ENCODE results near the gene ELF2.
"Not testable (repeated sequence)": the region's sequence is repeated elsewhere in the genome, so short reads cannot be mapped to it uniquely, and the experiment has no call there.

Gene ELF2

GRCh38 chr4:139167774-139168444 lies 9.1 kb downstream of the ELF2 start:
- Mint-ChIP-seq H3K9me3 (no peaks in the 10 kb centered on the region), H3K4me3 (no peak overlapping the region), H3K27ac (no peak overlapping the region), H3K4me1 (ENCODE audit: low read depth) (peaks cover 16% of the 10 kb centered on the region), H3K27me3 (no peaks in the 10 kb centered on the region), H3K36me3 (ENCODE audit: low read depth) (no peaks in the 10 kb centered on the region)
- DNase-seq = no peak

- H3K4me1 Mint-ChIP-seq (ENCODE audit: low read depth) = peaks cover 7% of the 10 kb centered on the region
- H3K27ac Mint-ChIP-seq = no peak overlapping the region
- DNase-seq = no peak
- H3K36me3 Mint-ChIP-seq (ENCODE audit: low read depth) = no peaks in the 10 kb centered on the region
- no peaks in the 10 kb centered on the region for H3K27me3 Mint-ChIP-seq
- no peak overlapping the region for H3K4me3 Mint-ChIP-seq
- H3K9me3 Mint-ChIP-seq = no peaks in the 10 kb centered on the region
Observed at GRCh38 chr4:139164731-139165130, 12.3 kb downstream of the ELF2 start.

GRCh38 chr4:139163806-139164206 lies 13.2 kb downstream of the ELF2 start:
- no peak overlapping the region for H3K27ac Mint-ChIP-seq
- H3K4me1 Mint-ChIP-seq (ENCODE audit: low read depth) = peaks cover 7% of the 10 kb centered on the region
- no peak for DNase-seq
- H3K36me3 Mint-ChIP-seq (ENCODE audit: low read depth) = no peaks in the 10 kb centered on the region
- no peak overlapping the region for H3K4me3 Mint-ChIP-seq
- no peaks in the 10 kb centered on the region for H3K9me3 Mint-ChIP-seq
- no peaks in the 10 kb centered on the region for H3K27me3 Mint-ChIP-seq

GRCh38 chr4:139157977-139158376 lies 19.0 kb downstream of the ELF2 start:
- not testable (repeated sequence) for H3K9me3 Mint-ChIP-seq; H3K27ac Mint-ChIP-seq; H3K4me1 Mint-ChIP-seq (ENCODE audit: low read depth)

GRCh38 chr4:139154952-139155557 lies 22.0 kb downstream of the ELF2 start:
- no peak for DNase-seq
- H3K27ac Mint-ChIP-seq = no peak overlapping the region
- H3K36me3 Mint-ChIP-seq (ENCODE audit: low read depth) = no peaks in the 10 kb centered on the region
- H3K4me1 Mint-ChIP-seq (ENCODE audit: low read depth) = peaks cover 3% of the 10 kb centered on the region
- no peak overlapping the region for H3K4me3 Mint-ChIP-seq
- H3K27me3 Mint-ChIP-seq = no peaks in the 10 kb centered on the region
- H3K9me3 Mint-ChIP-seq = no peaks in the 10 kb centered on the region

More at GRCh38 chr4:139157977-139158376, 19.0 kb downstream of the ELF2 start:
- H3K27me3 Mint-ChIP-seq; DNase-seq; H3K4me3 Mint-ChIP-seq; H3K36me3 Mint-ChIP-seq (ENCODE audit: low read depth): not testable (repeated sequence)

GRCh38 chr4:139154538-139154937 lies 22.5 kb downstream of the ELF2 start:
- Mint-ChIP-seq H3K36me3 (ENCODE audit: low read depth) (no peaks in the 10 kb centered on the region), H3K27me3 (no peaks in the 10 kb centered on the region), H3K9me3 (no peaks in the 10 kb centered on the region), H3K4me1 (ENCODE audit: low read depth) (peaks cover 3% of the 10 kb centered on the region), H3K27ac (no peak overlapping the region), H3K4me3 (no peak overlapping the region)
- DNase-seq = no peak

- Mint-ChIP-seq H3K4me3 (no peak overlapping the region), H3K27me3 (no peaks in the 10 kb centered on the region), H3K27ac (no peak overlapping the region), H3K36me3 (ENCODE audit: low read depth) (no peaks in the 10 kb centered on the region), H3K9me3 (no peaks in the 10 kb centered on the region), H3K4me1 (ENCODE audit: low read depth) (peaks cover 3% of the 10 kb centered on the region)
- DNase-seq = no peak
Observed at GRCh38 chr4:139154134-139154421, 22.9 kb downstream of the ELF2 start.

- Mint-ChIP-seq H3K27ac (no peak overlapping the region), H3K4me3 (no peak overlapping the region), H3K9me3 (no peaks in the 10 kb centered on the region), H3K4me1 (ENCODE audit: low read depth) (peaks cover 3% of the 10 kb centered on the region), H3K36me3 (ENCODE audit: low read depth) (no peaks in the 10 kb centered on the region), H3K27me3 (no peaks in the 10 kb centered on the region)
- DNase-seq = no peak
Observed at GRCh38 chr4:139153411-139154133, 23.4 kb downstream of the ELF2 start.

GRCh38 chr4:139152249-139152648 lies 24.8 kb downstream of the ELF2 start:
- Mint-ChIP-seq H3K27me3 (no peaks in the 10 kb centered on the region), H3K4me3 (no peak overlapping the region), H3K9me3 (no peaks in the 10 kb centered on the region), H3K27ac (no peak overlapping the region), H3K36me3 (ENCODE audit: low read depth) (no peaks in the 10 kb centered on the region), H3K4me1 (ENCODE audit: low read depth) (peaks cover 3% of the 10 kb centered on the region)
- no peak for DNase-seq

GRCh38 chr4:139146926-139147629 lies 29.9 kb downstream of the ELF2 start:
- peaks cover 13% of the 10 kb centered on the region for H3K9me3 Mint-ChIP-seq
- H3K4me3 Mint-ChIP-seq = no peak overlapping the region
- no peak overlapping the region for H3K27ac Mint-ChIP-seq
- DNase-seq = no peak
- peaks cover 23% of the 10 kb centered on the region for H3K4me1 Mint-ChIP-seq (ENCODE audit: low read depth)
- peaks cover 3% of the 10 kb centered on the region for H3K36me3 Mint-ChIP-seq (ENCODE audit: low read depth)
- H3K27me3 Mint-ChIP-seq = no peaks in the 10 kb centered on the region

- Mint-ChIP-seq H3K36me3 (ENCODE audit: low read depth) (peaks cover 3% of the 10 kb centered on the region), H3K9me3 (peaks cover 13% of the 10 kb centered on the region), H3K27ac (no peak overlapping the region), H3K4me1 (ENCODE audit: low read depth) (peaks cover 25% of the 10 kb centered on the region), H3K4me3 (no peak overlapping the region), H3K27me3 (no peaks in the 10 kb centered on the region)
- no peak for DNase-seq
Observed at GRCh38 chr4:139145552-139145932, 31.5 kb downstream of the ELF2 start.

- Mint-ChIP-seq H3K36me3 (ENCODE audit: low read depth) (peaks cover 3% of the 10 kb centered on the region), H3K4me1 (ENCODE audit: low read depth) (peaks cover 25% of the 10 kb centered on the region), H3K27ac (no peak overlapping the region), H3K27me3 (no peaks in the 10 kb centered on the region), H3K9me3 (peaks cover 13% of the 10 kb centered on the region), H3K4me3 (no peak overlapping the region)
- no peak for DNase-seq
Observed at GRCh38 chr4:139144911-139145551, 32.0 kb downstream of the ELF2 start.

GRCh38 chr4:139144161-139144859 lies 32.7 kb downstream of the ELF2 start:
- Mint-ChIP-seq H3K27ac (no peak overlapping the region), H3K36me3 (ENCODE audit: low read depth) (peaks cover 3% of the 10 kb centered on the region), H3K27me3 (no peaks in the 10 kb centered on the region), H3K9me3 (peaks cover 13% of the 10 kb centered on the region), H3K4me1 (ENCODE audit: low read depth) (peaks cover 25% of the 10 kb centered on the region), H3K4me3 (no peak overlapping the region)
- no peak for DNase-seq

- Mint-ChIP-seq H3K27me3 (no peaks in the 10 kb centered on the region), H3K4me1 (ENCODE audit: low read depth) (peaks cover 25% of the 10 kb centered on the region), H3K4me3 (no peak overlapping the region), H3K9me3 (peaks cover 13% of the 10 kb centered on the region), H3K36me3 (ENCODE audit: low read depth) (peaks cover 3% of the 10 kb centered on the region), H3K27ac (no peak overlapping the region)
- DNase-seq = no peak
Observed at GRCh38 chr4:139142980-139143379, 34.0 kb downstream of the ELF2 start.
